Ovary (tissue), 3 donors: ENCODE measurements around the gene CENATAC.

Experiments
- CTCF ChIP-seq, 3 donors: fragments of 450-650 bp in 2 of 3; fragments of 200-600 bp in 1 of 3; IDR thresholded peaks; one replicate each; pipeline versions ENCODE4 v1.5.1 to v1.8.0; 2016 to 2022; ENCODE audit warnings: antibody characterized with exemption in 3 of 3, mild to moderate bottlenecking in 1 of 3
- EP300 ChIP-seq: sonication (generic); formaldehyde crosslinking; IDR thresholded peaks from one replicate; pipeline ENCODE4 v1.6.1; 2017; ENCODE audit warnings: antibody characterized with exemption
- donor health status: DM: no; HTN: no; CAD: no.

- no peak for TF ChIP-seq CTCF (IDR thresholded peaks at IDR 0.05)
- no peak for TF ChIP-seq EP300
Measured at GRCh38 chr11:119061256-119061655, 63.3 kb downstream of the CENATAC start.
